ENCODE data around the gene LTB.
A peak's percentile ranks its signal among the peaks of the same experiment; 100 is the strongest.
"Not testable (repeated sequence)": the region's sequence is repeated elsewhere in the genome, so short reads cannot be mapped to it uniquely, and the experiment has no call there.

Gene LTB

DNA sequence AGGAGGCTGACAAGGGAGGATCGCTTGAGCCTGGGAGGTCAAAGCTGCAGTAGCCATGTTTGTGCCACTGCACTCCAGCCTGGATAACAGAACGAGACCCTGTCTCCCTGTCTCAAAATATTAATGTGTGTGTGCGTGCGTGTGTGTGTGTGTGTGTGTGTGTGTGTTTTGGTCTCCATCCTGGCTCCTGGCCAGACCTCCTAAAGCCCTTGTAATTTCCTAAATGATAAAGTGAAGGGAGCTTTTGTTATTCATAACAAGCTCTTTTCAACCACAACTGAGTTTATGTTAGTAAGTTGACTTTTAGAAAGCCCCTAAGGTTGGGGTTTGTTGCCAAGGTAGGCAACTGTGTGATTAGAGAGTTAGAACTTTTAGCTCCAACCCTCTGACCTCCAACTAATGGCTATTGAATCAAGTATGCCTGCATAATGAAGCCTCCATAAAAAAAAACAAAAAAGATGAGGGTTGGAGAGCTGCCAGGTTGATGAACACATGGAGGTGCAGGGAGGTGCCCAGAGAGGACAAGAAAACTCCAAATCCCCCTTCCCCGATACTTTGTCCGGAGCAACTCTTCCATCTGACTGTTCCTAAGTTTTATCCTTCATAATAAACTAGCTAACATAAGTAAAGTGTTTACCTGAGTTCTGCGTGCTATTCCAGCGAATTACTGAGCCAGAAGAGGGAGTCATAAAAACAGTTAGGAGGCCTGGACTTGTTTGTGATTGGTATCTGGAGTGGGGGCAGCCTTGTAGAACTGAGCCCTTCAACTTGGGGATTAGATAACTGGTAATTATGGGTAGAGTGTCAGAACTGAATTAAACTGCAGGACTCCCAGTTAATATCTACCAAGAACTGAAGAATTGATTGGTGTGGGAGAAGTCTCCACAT is 27.5 kb upstream of the LTB start:
- DNase-seq (ENCODE audit: low read depth) = no peak

DNA sequence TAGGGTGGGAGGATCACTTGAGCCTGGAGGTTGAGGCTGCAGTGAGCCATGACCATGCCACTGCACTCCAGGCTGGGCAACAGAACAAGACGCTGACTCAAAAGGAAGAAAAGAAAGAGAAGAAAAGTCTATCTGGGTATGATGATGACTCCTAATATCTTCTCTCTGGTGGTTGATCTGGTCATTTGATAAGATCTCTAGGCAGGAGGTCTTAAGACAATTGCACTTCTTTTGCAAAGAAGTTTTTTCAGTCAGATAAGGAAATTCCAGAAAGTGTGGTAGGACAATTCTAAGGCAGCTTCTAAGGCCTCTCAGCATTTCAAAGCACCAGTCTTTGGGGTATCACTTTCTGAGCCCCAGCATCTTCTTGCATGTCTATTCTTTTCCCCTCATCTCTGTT is 25.1 kb upstream of the LTB start:
- peak; percentile 39 for DNase-seq (ENCODE audit: low read depth)

DNA sequence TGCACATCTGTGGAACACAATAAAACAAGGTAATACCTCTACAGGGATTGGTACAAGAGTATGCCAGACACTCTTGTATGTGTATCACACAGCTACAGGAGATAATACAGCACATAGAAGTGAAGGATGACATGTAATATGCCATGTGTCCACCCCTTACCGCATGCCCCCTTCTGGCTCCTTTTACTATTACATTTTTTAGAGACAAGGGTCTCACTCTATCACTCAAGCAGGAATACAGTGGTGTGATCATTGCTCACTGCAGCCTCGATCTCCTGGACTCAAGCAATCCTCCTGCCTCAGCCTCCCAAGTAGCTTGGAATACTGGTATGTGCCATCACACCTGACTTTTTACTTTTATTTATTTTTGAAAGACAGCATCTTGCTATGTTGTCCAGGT is 14.8 kb upstream of the LTB start:
- peak; percentile 34 for DNase-seq (ENCODE audit: low read depth)

DNA sequence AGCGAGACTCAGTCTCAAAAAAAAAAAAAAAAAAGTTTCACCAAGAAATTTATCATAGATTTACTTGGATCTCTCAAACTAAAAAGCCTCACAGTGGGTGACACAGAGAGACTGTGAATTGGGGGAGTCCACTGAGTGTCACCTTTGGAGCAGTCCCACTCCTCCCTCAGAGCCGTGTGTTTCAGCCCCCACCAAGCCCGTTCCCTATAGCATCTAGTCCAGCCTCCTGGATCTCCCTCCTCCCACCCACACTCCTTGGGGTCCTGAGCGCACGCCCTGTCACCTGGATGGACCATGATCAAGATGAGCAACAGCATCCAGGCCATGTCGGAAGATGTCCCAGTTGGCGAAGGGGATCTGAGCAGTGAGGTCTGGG is 10.2 kb upstream of the LTB start:
- no peak for DNase-seq (ENCODE audit: low read depth)

DNA sequence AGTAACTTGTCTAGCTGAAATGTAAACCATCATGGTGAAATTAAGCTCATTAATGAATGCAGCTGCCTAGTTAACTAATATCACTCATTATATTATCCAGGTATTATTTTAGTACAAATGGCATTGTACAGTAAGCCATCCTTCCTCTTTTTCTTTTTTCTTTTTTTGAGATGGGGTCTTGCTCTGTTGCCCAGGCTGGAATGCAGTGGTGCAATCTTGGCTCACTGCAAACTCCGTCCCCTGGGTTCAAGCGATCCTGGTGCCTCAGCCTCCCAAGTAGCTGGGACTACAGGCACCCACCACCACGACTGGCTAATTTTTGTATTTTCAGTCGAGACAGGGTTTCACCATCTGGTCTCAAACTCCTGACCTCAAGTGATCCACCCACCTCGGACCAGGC is 8.5 kb upstream of the LTB start:
- DNase-seq (ENCODE audit: low read depth) = not testable (repeated sequence)

DNA sequence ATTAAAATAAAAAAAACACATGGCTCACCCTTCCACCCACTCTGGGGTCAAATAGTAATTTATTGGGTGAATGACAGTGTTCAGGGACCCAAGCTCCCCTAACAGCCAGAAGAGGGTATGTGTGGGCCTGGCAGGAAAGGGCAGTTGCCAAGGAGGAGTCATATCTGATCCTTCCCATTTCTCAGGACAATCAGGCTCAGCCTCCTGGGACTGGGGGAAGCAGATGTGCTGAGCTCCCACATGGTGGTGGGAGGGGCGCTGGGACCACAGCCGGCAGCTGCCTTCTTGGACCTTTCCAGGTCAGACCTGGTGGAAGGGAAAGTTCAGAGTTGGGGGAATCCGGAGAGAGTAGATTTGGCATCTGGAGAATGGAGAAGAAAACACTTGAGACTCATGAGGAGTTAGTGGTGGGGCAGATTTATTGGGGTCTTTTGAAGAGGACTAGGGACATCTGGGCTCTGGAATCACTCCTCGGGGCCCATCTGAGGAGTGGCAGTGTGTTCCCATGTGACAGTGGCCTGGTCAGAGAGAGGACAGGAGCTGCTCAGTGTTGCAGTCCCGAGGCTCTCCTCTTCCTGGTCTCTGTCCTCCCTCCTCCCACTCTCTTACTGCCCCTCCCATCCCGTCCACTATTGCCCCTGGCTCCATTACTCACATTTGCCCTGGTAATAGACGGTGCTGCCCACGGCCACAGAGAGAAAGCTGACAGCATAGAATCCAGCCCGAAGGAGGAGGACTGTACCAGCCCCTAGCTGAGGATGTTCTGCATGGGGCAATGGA is 6.8 kb upstream of the LTB start:
- DNase-seq (ENCODE audit: low read depth) = no peak

DNA sequence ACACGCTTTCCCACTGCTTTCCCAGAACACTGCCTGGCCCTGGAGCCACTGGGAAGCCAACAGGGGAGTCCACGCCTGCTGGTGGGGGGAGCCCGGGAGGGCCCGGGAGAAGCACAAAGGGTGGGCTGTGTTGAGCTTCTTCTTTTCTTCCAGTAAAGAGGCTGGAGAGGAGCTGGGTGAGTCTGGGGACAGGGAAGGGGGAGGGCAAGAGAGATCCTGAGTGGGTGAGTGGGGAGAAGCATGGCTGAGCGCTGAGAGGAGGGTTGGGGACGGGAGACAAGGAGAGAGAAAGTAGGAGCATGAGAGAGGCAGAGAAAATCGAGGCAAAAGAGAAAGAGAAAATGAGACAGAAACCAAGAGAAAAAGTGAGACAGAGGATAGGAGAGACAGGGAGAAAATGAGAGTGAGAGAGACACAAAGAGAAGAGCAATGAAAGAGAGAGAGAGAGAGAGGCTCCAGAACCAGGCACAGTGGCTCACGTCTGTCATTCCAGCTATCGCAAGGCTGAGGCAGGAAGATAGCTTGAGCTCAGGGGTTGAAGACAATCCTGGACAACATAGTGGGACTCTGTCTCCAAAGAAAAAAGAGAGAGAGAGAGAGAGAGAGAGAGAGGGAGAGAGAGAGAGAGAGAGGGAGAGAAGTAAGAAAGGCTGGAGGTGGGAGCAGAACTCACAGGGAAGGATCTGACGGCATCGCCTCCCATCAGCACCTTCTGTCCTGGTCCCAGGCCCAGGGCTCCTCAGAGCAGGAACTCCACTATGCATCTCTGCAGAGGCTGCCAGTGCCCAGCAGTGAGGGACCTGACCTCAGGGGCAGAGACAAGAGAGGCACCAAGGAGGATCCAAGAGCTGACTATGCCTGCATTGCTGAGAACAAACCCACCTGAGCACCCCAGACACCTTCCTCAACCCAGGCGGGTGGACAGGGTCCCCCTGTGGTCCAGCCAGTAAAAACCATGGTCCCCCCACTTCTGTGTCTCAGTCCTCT is 5.9 kb upstream of the LTB start:
- DNase-seq (ENCODE audit: low read depth) = no peak

DNA sequence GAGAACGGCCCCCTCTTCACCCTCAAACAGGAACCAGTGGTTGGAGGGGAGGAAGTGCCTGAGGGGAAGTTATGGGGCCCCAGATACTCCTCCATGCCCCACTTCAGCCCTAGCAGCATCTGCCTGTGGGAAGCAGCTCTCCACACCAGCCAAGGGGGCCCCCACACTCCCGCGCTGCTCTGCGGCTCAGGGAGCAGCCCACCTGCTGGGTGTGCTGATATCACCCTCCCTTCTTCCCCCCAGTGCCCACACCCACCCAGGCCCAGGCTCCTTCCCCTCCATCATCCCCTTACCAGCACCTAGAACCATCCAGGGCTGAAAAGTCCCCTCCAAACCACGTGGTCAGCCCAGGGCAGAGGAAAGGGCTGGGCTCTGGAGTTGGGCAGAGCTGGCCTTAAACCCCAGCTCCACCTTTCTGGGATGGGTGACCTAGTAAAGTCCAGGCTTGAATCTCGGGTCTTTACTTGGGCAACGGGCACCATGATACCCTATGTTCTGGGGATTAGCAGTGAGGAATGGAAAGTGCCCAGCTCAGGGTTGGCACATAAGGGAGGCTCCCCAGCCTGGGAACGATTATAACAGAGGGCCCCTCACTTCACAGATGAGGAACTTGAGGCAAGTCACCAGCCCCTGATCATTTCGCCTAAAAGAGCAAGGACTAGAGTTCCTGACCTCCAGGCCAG is 4.5 kb upstream of the LTB start:
- DNase-seq (ENCODE audit: low read depth) = no peak

DNA sequence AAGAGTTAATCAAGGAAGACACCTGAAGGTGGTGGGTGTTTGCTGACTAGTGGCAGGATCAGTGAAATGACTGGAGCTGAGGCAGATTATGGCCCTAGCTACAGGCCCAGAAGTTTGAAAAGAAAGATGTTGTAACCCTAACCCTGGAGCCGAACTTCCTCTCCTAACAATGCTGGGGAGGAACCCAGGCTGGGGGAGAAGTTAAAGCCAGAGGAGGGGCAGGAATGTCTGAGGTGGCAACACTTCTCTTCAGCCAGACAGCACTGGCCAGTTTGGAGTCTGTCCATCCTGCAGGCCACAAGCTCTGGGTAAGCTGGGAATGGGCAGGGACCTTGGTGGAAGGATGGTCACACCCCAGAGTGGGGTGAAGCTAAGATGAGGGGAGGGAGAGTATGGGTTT is 3.8 kb upstream of the LTB start, which contains the start of gene LST1:
Gene LST1, plus strand, starts transcription at position 270 of the 400 bp plus-strand sequence. CDS start 1,023 bp downstream, outside the sequence.
- no peak for DNase-seq (ENCODE audit: low read depth)

DNA sequence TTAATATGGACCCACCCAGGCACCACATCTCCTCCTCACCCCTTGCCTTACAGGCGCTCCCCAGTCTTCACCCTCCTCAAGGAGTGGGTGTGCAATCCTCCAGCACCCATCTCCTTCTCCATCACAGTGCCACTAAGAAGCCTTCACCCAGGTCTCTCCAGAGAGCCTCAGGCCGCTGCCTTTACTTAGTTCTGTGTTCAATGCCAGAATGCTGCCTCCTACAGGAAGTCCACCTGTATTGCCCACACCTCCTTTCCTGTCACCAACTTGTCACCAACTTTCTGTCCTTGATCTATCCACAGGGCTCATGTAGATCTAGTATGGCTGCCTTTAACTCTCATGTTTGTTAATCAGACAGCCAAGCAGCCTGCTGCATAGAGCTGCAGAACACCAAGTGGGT is 3.3 kb upstream of the LTB start:
- DNase-seq (ENCODE audit: low read depth) = no peak

DNA sequence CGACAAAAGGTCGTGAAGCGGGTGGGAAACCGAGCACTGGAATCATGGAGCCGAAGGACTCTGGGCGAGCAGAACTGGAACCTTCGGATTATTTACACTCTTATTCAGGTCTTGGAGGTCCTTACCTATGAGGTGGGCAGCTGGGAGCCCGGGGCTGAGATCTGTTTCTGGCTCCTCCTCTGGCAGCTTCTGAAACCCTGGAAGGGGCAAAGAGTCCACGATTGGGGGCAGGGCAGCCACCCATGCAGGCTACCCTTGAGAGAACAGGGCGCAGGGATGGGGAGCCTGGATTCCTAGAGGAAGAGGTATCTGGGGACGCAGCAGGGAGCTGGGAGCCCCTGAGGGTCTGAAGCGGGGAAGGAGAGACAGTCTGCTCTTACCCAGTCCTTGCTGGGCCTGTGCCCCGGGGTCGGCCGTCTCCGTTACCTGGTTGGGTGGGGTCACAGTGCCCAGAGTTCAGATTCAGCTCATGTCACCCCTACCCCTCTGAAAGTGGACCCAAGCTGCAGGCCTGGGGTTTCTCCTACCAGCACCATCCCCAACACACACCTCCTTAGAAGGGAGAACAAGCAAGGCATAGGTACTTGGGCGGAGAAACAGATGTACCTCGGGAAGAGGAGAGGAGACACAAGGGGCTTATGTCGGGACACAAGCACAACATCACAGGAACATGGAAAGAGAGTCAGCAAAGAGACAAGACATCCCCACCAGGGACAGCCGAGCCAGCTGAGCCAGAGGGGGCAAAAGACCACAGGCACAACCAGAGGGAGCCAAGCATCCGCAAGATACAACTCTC is 592 bp downstream of the LTB start:
- no peak for DNase-seq (ENCODE audit: low read depth)

DNA sequence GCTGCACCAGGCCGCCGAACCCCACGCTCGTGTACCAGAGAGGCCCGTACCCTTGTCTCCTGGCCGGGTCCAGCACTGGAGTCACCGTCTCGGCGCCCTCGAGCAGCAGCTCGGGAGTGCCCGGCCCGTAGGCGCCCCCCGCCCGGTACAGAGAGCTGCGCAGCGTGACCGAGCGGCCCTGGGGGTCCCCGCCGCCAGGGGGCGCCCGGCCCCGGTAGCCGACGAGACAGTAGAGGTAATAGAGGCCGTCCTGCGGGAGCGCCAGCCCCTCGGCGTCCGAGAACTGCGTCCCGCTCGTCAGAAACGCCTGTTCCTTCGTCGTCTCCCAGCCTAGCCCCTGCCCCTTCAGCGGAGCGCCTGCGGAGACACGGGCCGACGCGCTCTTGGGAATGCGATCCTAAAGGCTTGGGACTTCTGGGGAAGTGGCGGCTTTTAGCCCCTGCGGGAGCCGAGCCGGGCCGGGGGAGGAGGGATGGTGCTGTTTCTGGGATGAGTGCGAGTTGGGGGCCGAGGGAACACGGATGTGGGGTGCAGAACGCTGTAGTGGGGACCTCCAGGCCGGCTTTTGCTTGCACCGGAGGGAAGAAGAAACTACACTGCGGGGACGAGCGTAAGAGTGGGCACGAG is 1.3 kb downstream of the LTB start:
- peak; percentile 56 for DNase-seq (ENCODE audit: low read depth)

DNA sequence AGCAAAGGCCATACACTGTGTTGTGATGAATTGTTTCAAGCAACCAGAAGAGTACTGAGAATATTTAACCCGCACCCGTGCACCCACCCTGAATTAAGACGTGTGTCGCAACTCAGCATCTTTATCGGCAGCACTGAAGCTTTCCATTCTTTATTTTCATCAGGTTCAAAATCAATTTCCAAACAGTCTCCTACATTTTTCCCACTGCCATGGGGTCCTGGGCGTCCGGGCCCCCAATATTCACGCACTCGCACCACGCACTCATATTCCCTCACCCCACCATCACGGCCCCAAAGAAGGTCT is 1.8 kb downstream of the LTB start:
- DNase-seq (ENCODE audit: low read depth) = no peak

DNA sequence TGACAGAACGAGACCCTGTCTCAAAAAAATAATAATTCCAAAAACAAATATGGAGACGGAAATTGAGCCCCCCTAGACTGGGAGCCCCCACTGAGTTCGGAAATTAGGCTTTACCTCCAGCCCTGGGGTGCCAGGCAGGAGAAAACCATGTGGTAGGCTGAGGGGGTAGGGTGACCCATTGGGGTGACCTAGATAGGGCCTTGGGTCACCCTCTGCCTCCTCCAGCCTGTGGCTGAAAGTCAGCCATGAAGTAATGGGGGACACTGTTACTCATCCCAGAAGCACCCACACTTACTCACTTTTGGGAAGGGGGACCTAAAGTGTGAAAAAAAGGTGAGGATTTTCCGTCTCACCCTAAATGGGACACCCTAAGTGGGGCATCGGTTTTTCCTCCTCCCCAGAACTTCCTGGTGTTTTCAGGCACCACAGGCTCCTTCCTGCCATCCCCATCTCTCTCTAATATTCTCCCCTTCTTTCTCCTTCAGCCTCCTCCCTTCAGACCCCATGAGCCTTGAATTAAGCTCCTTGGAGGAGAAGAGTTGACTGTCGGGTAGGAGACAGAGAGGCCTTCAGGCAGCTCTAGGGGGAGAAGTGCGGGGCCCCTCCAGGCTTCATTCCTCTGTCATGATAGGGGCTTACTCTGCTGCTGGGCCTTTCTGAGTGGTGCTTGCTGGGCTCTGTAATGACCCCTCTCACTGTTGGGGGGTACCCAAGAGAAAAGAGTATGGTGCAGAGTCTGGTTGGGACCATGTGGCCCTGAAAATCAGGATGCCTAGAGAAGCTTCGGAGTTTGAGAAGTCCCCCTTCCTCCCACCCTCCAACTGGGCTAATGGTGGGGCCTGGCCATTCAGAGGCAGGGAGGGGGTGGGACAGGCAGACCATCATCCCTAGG is 2.4 kb downstream of the LTB start:
- DNase-seq (ENCODE audit: low read depth) = no peak

DNA sequence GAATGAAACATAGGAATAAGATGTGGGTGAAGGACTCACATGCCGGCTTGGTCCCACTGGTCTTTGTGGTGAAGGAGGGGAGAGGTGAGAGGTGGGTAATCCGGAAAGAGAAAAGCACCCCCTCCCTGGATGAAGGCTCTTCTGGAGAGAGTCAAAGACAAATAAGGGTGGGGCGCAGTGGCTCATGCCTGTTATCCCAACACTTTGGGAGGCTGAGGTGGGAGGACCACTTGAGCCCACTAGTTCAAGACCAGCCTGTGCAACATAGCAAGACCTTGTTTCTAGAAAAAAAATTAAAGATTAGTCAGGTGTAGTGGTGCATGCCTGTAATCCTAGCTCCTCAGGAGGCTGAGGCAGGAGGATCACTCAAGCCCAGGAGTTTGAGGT is 3.1 kb downstream of the LTB start:
- no peak for DNase-seq (ENCODE audit: low read depth)

DNA sequence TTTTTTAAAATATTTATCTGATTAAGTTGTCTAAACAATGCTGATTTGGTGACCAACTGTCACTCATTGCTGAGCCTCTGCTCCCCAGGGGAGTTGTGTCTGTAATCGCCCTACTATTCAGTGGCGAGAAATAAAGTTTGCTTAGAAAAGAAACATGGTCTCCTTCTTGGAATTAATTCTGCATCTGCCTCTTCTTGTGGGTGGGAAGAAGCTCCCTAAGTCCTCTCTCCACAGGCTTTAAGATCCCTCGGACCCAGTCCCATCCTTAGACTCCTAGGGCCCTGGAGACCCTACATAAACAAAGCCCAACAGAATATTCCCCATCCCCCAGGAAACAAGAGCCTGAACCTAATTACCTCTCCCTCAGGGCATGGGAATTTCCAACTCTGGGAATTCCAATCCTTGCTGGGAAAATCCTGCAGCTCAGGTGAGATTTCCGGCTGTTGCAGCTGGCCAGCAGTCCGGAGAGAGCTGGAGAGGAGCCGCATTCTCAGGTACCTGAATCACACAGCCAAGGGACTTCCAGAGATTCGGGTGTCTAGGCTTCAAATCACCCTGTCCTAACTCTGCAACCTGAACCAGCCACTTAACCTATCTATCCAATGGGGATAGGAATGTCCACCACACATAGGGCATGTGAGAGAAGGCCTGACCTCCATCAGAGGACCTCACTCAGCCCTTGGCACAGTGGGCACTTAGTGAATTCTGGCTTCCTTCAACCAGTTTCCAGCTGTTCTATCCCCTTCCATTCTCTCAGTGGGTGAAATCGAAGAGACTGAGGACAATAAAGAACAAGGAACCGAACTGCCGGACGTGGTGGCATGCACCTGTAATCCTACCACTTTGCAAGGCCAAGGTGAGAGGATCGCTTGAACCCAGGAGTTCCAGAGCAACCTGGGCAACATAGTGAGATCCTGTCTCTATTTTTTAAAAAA is 3.8 kb downstream of the LTB start:
- DNase-seq (ENCODE audit: low read depth) = no peak

DNA sequence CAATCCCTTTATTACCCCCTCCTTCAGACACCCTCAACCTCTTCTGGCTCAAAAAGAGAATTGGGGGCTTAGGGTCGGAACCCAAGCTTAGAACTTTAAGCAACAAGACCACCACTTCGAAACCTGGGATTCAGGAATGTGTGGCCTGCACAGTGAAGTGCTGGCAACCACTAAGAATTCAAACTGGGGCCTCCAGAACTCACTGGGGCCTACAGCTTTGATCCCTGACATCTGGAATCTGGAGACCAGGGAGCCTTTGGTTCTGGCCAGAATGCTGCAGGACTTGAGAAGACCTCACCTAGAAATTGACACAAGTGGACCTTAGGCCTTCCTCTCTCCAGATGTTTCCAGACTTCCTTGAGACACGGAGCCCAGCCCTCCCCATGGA is 4.7 kb downstream of the LTB start:
- no peak for DNase-seq (ENCODE audit: low read depth)

DNA sequence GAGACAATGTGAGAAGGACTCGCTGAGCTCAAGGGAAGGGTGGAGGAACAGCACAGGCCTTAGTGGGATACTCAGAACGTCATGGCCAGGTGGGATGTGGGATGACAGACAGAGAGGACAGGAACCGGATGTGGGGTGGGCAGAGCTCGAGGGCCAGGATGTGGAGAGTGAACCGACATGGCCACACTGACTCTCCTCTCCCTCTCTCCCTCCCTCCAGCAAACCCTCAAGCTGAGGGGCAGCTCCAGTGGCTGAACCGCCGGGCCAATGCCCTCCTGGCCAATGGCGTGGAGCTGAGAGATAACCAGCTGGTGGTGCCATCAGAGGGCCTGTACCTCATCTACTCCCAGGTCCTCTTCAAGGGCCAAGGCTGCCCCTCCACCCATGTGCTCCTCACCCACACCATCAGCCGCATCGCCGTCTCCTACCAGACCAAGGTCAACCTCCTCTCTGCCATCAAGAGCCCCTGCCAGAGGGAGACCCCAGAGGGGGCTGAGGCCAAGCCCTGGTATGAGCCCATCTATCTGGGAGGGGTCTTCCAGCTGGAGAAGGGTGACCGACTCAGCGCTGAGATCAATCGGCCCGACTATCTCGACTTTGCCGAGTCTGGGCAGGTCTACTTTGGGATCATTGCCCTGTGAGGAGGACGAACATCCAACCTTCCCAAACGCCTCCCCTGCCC is 5.2 kb downstream of the LTB start:
- no peak for DNase-seq (ENCODE audit: low read depth)
